ENCODE data around the gene GSG1L. TPM values are rescaled to one million over a fixed set of nuclear protein-coding genes. Genes with fewer than 3 reads are reported as not detected.

The GSG1L gene
- total and polyA plus RNA-seq, 2 of the 13 experiments (the other 11 are each of a cell fraction or from before 2014, with no cell fraction given): not detected

DNA sequence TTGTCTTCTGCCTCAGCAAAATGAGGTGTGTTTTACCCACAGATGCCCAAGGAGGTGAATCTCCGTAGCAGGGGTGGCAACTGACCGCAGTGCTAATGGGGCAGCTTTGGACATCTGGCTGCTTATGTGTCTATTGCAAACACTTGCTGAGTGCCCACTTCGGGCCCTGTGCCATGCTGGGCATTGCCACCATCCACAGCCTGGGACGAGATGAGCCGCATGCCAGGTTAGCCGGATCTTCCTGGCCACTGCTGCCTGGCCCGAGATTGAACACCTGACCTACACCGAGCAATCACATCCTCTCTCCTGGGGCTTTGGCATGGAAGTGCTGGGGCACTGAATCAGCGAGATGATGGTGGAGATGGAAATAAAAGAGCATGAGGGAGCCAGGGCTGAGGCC lies 238.7 kb downstream of the GSG1L start:
- no TSS peak for BruUV-seq (replicated peaks)
- FAIRE-seq (no peak), ATAC-seq (no peak), DNase-seq (ENCODE audit: low spot score) (no peak)
- Histone ChIP-seq H3K9me3 (ENCODE audit: low read length) (peaks cover 3% of the 10 kb centered on the region), H3K4me1 (ENCODE audit: insufficient read depth, low read length) (no peaks in the 10 kb centered on the region), H2AFZ (ENCODE audit: low read length) (no peak overlapping the region), H3K27me3 (ENCODE audit: control insufficient read depth in 1 of 2, insufficient read depth in 2 of 2, low read length in 2 of 2) (peaks cover 0 to 36% of the 10 kb centered on the region in 2 experiments; a peak in 4 of 5 replicates), H3K27ac (ENCODE audit: extremely low read length, insufficient read depth, low read length) (no peak overlapping the region), H3K36me3 (replicated peaks in 1 of 2; ENCODE audit: control insufficient read depth in 1 of 2, insufficient read depth in 2 of 2, low read length in 2 of 2) (no peaks in the 10 kb centered on the region), H3K4me3 (replicated peaks in 1 of 3; ENCODE audit: insufficient read depth in 1 of 3, low read depth in 2 of 3, low read length in 3 of 3) (no peak overlapping the region), H3K79me2 (ENCODE audit: insufficient read depth, low read length) (no peaks in the 10 kb centered on the region), H3K4me2 (ENCODE audit: low read depth, low read length) (no peak overlapping the region), H3K9ac (ENCODE audit: insufficient read depth, low read depth, low read length) (no peak overlapping the region), H4K20me1 (ENCODE audit: insufficient read depth, low read length) (no peaks in the 10 kb centered on the region)
- intact Hi-C loops (cut with micrococcal nuclease; ENCODE audit: unreplicated experiment) (no loop called here), in situ Hi-C loops (cut with HindIII; ENCODE audit: extremely low pct_ligation_motif_present, low pct_unique_long_range_greater_than_20kb) (no loop called here)
- WGBS (ENCODE audit: low lambda C conversion rate): 12% methylated on average over 9 of the region's 9 CpGs
- TF ChIP-seq AGO1 (IDR thresholded peaks at IDR 0.05; ENCODE audit: low read depth, low read length, poor library complexity, severe bottlenecking) (no peak), ZIK1 (CRISPR knock-in tag; IDR thresholded peaks at IDR 0.05; ENCODE audit: borderline replicate concordance, low read depth) (no peak), HNRNPK (IDR thresholded peaks at IDR 0.05; ENCODE audit: low read depth, low read length, poor library complexity, severe bottlenecking) (no peak), MIER3 (CRISPR knock-in tag; IDR thresholded peaks at IDR 0.05; ENCODE audit: borderline replicate concordance) (no peak), SALL2 (CRISPR knock-in tag; IDR thresholded peaks at IDR 0.05) (no peak), DNMT3B (CRISPR knock-in tag; conservative IDR thresholded peaks at IDR 0.05) (no peak), PRPF4 (IDR thresholded peaks at IDR 0.05; ENCODE audit: low read depth, low read length, poor library complexity, severe bottlenecking) (no peak), RXRB (CRISPR knock-in tag; IDR thresholded peaks at IDR 0.05; ENCODE audit: borderline replicate concordance) (no peak)
- TF ChIP-seq, protein P1, sequence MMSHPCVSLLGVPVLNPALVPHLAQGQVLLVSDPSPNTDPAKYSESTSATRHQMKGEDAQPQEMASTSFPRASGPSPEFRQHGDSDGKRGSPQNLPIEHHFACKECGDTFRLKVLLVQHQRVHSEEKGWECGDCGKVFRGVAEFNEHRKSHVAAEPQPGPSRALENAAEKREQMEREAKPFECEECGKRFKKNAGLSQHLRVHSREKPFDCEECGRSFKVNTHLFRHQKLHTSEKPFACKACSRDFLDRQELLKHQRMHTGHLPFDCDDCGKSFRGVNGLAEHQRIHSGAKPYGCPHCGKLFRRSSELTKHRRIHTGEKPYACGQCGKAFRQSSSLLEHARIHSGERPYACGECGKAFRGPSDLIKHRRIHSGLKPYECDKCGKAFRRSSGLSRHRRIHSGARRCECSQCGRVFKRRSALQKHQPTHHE (CRISPR knock-in tag; IDR thresholded peaks at IDR 0.05; ENCODE audit: borderline replicate concordance): no peak
- TF ChIP-seq, protein P2, sequence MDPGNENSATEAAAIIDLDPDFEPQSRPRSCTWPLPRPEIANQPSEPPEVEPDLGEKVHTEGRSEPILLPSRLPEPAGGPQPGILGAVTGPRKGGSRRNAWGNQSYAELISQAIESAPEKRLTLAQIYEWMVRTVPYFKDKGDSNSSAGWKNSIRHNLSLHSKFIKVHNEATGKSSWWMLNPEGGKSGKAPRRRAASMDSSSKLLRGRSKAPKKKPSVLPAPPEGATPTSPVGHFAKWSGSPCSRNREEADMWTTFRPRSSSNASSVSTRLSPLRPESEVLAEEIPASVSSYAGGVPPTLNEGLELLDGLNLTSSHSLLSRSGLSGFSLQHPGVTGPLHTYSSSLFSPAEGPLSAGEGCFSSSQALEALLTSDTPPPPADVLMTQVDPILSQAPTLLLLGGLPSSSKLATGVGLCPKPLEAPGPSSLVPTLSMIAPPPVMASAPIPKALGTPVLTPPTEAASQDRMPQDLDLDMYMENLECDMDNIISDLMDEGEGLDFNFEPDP (CRISPR knock-in tag; conservative IDR thresholded peaks at IDR 0.05): no peak
- TF ChIP-seq, protein P3, sequence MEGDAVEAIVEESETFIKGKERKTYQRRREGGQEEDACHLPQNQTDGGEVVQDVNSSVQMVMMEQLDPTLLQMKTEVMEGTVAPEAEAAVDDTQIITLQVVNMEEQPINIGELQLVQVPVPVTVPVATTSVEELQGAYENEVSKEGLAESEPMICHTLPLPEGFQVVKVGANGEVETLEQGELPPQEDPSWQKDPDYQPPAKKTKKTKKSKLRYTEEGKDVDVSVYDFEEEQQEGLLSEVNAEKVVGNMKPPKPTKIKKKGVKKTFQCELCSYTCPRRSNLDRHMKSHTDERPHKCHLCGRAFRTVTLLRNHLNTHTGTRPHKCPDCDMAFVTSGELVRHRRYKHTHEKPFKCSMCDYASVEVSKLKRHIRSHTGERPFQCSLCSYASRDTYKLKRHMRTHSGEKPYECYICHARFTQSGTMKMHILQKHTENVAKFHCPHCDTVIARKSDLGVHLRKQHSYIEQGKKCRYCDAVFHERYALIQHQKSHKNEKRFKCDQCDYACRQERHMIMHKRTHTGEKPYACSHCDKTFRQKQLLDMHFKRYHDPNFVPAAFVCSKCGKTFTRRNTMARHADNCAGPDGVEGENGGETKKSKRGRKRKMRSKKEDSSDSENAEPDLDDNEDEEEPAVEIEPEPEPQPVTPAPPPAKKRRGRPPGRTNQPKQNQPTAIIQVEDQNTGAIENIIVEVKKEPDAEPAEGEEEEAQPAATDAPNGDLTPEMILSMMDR (CRISPR knock-in tag; IDR thresholded peaks at IDR 0.05): no peak
- POLR2A ChIA-PET: no interaction called here
- CTCF ChIA-PET (ENCODE audit: low intra/inter-chr PET ratio, low total read pairs): no interaction called here

Data from HepG2 (cell line).